HG03457 (cell line): ENCODE data around the gene SPTB.

Experiments
- ATAC-seq: cut with Tn5 transposase; IDR thresholded peaks from one replicate; pipeline ENCODE4 v1.9.1; 2021; ENCODE audit warnings: moderate number of reproducible peaks; ENCODE audit not compliant: unreplicated experiment

Gene SPTB

GRCh38 chr14:64733321-64733720 is 146.4 kb downstream of the SPTB start:
- no peak for ATAC-seq

GRCh38 chr14:64732536-64733120 is 147.1 kb downstream of the SPTB start:
- no peak for ATAC-seq

- no peak for ATAC-seq
Observed at GRCh38 chr14:64732066-64732465, 147.6 kb downstream of the SPTB start.

- no peak for ATAC-seq
Observed at GRCh38 chr14:64731141-64731581, 148.5 kb downstream of the SPTB start.

GRCh38 chr14:64730681-64731080 is 149.0 kb downstream of the SPTB start:
- no peak for ATAC-seq

GRCh38 chr14:64730061-64730440 is 149.7 kb downstream of the SPTB start:
- no peak for ATAC-seq

GRCh38 chr14:64729386-64730060 is 150.2 kb downstream of the SPTB start:
- ATAC-seq = no peak

GRCh38 chr14:64728856-64729255 is 150.9 kb downstream of the SPTB start:
- ATAC-seq = no peak

- no peak for ATAC-seq
Observed at GRCh38 chr14:64728106-64728505, 151.6 kb downstream of the SPTB start.

- ATAC-seq = no peak
Observed at GRCh38 chr14:64727551-64728071, 152.1 kb downstream of the SPTB start.

- ATAC-seq = no peak
Observed at GRCh38 chr14:64726585-64726890, 153.2 kb downstream of the SPTB start.

- no peak for ATAC-seq
Observed at GRCh38 chr14:64725879-64726584, 153.7 kb downstream of the SPTB start.

- no peak for ATAC-seq
Observed at GRCh38 chr14:64725261-64725815, 154.4 kb downstream of the SPTB start.

GRCh38 chr14:64724578-64724930 is 155.2 kb downstream of the SPTB start:
- ATAC-seq = no peak

- ATAC-seq = no peak
Observed at GRCh38 chr14:64723691-64724577, 155.8 kb downstream of the SPTB start.

- ATAC-seq = no peak
Observed at GRCh38 chr14:64722842-64723447, 156.8 kb downstream of the SPTB start.

GRCh38 chr14:64721899-64722298 is 157.8 kb downstream of the SPTB start:
- ATAC-seq = no peak

- no peak for ATAC-seq
Observed at GRCh38 chr14:64721391-64721791, 158.3 kb downstream of the SPTB start.

- no peak for ATAC-seq
Observed at GRCh38 chr14:64720131-64720576, 159.6 kb downstream of the SPTB start.

GRCh38 chr14:64719601-64720000 is 160.1 kb downstream of the SPTB start:
- no peak for ATAC-seq
